HTERT RPE-1 (cell line): ENCODE data around the gene CRIP3.

Source experiments
- in situ Hi-C: fragments of 300-500 bp; cut with MboI; formaldehyde crosslinking; loops from 4 replicates; pipeline ENCODE4 v1.14.3; 2020; ENCODE audit warnings: low sequenced_read_pairs

CRIP3 gene

DNA sequence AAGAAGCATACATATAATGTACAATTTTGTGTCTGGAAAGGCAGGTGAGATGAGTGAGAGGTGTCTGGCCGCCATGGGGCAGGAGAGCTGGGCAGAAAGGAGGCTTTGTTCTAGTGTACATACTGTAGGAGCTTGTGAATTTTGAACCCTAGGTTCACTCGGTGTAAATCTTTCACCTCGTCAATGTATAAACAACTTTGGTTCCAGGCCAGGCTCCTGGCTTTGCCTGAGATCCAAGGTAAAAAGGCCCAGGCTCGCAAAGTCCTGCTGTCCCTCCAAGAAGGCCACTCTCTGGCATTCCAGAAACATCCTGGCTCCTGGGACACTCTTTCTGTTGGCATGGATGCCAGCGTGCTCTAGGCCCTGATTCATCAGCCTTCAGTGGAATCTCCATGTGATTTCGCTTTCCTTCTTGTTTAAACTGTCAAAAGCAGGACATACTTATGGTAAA, 17.7 kb downstream of the CRIP3 start:
- in situ Hi-C loops, result no loop called here

DNA sequence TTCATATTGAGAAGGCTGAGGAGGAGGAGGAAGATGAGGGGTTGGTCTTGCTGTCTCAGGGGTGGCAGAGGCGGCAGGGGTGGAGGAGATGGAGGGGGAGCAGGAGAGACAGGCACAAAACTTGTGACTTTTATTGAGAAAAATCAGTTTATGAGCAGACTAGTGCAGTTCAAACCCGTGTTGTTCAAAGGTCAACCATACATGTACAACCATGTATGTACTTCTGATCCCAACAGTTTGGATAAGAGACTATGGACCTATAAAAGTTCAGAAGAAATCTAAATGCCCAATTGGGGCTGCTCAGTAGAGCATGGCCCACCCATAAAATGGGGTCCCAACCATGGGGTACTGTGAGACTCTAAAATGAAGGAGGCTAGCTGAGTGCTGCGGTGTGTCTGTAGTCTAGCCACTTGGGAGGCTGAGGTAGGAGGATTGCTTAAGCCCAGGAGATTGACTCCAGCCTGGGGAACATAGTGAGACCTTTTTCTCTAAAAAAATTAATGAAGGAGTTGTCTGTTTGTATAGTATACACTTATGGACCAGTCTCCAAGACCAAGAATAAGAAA, 18.2 kb downstream of the CRIP3 start:
- in situ Hi-C loops, result no loop called here

DNA sequence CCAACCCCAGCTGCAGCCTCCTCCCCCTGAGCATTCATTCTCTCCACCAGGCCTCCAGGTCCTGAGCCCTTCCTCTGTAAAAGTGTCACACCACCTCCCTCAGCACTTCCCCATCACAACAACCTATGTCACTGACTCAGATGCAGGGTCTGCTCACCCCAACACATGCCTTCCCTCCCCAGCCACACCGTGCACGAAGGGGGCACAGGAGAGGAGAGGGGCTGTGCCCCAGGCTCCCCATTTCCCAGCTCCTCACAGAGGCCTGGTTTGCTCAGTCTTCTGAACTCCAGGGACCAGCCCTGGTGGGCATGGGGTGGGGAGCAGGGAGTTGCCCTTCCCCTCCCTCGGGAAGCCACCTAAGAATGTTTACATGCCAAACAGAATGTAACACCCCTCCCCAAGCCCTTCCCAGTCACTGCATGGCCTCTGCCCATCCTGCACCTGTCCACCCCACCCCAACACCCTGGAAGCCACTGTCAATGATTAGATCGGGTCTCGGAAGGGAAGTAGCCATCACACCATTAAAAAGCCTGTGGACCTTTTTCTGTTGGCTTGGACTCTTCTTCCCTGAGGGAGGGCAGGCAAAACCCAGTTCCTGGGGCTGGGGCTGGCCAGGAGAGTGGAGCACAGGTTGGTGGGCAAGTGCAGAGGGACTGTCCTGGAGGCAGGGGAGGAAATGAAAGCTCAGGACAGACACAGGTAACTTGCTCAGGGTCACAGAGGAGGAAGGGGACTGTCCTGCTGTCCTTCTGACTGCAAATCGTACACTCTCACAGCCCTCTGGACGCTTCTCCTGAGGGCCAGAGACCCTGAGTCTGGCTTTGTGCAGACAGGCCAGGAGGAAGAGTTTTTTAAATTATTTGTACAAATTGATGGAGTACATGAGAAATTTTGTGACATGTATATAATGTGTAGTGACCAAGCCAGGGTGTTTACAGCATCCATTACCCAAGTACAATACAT, 20.6 kb downstream of the CRIP3 start:
- in situ Hi-C loops, result no loop called here

DNA sequence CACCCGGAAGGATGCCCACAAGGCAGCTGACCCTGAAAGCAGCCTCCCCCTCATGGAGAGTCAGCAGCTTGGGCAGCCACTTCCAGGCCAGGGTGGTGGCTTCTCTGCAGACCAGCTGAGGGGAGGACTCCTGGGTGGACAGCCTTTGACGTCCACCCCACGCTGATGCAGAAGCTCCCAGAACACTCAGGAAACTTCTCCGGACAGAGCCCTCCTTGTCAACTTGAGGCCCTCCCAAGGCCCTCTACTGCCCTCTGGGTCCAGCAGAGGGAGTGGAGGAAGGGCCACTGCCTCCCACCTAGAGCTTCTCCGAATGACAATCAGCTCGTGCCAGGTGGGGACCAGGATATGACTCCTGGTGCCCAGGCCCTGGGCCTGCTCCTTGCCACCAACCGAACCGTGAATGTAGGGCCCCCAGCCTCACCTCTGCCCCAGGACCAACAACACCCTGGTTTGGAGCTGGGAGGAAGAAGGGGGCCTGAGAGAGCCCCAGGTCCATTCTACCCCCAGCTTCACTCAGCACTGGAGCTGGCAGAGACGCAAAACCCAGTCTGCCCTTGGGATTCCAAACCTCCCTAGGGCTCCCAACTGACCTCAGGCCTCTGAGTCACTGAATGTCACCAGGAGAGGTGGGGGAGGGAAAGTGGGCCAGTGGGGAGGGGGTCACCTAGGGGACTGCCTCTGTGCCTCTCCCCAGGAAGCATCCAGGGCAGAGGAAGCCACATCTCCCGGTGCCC, 21.5 kb downstream of the CRIP3 start:
- in situ Hi-C loops, result no loop called here

DNA sequence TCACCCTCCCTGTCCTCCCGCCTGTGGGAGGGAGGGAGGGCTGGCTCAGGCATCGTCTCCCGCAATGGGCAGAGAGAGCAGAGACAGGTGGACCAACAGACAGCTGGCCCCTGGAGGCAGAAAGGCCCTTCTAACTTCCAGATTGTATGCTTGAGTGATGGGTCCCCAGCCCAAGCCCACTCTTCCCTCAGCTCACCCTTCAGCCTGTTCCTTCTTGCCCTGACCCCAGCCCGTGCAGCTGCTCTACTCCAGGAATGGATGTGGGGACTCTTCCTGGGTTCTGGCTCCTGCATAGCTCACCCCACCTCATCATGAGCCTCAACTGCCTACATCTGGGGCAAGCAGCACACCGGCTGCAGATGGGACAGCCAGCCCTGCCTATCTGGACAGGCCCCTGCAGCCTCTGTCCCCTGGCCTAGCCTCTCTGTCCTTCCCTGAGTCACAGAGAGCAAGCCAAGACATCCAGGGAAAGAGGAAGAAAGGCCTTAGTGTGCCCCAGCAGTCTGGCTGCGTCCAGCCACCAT, 22.1 kb downstream of the CRIP3 start:
- in situ Hi-C loops, result no loop called here

DNA sequence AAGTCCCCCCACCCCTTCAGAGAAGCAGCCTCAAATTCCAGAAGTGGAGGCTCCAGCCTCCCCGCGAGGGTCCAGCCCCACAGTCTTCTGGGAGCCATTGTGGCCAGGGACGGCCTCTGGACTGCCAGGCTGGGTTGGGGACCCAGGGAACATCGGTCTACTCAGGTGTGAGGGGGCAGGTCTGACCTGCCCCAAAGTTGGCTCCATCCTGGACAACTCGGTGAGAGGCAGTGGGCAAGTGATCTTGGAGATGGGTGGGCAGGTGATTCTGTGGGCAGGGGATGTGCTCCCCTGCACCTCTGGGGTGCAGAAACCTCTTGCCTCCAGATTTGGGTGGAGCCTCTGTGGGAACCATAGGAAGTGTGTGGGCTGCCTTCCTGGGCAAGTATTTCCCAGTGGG, 22.8 kb downstream of the CRIP3 start:
- in situ Hi-C loops, result no loop called here

DNA sequence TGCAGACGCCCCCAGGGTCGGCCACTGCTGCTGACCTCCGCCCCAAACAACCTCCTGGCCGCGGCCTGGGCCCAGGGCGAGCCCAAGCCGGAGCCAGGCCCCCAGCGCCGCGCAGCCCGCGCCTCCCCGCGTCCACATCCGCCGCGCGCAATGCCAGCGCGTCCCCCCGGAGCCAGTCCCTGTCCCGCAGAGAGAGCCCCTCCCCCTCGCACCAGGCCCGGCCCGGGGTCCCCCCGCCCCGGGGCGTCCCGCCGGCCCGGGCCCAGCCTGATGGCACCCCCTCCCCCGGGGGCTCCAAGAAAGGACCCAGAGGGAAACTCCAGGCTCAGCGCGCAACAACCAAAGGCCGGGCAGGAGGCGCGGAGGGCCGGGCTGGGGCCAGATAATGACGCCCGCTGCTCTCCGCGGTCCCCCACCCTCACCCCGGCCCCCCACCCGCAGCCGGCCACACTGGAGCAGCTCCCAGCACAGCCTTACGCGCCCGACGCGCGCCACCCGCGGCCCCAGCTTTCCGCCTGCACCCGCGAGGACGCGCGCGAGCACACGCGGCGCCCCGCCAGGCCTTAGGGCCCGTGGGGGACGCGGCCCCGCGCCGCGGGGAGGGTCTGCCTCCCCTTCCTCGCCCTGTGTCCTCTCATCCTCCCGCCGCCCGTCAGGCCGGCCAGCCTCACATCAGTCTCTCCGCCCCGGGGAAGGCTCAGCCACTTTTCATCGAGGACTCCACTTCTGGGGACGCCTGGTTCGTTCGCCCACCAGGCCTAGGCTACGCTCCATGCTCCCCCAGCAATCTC, 23.4 kb downstream of the CRIP3 start:
- in situ Hi-C loops, result no loop called here

DNA sequence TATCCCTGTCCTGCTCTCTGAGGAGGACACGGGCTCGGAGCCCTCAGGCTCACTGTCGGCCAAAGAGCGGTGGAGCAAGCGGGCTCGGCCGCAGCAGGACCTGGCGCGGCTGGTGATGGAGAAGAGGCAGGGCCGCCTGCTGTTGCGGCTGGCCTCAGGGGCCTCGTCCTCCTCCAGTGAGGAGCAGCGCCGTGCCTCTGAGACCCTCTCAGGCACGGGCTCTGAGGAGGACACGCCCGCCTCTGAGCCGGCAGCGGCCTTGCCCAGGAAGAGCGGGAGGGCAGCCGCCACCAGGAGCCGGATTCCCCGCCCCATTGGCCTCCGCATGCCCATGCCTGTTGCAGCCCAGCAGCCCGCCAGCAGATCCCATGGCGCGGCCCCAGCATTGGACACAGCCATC, 24.7 kb downstream of the CRIP3 start:
- in situ Hi-C loops, result no loop called here

DNA sequence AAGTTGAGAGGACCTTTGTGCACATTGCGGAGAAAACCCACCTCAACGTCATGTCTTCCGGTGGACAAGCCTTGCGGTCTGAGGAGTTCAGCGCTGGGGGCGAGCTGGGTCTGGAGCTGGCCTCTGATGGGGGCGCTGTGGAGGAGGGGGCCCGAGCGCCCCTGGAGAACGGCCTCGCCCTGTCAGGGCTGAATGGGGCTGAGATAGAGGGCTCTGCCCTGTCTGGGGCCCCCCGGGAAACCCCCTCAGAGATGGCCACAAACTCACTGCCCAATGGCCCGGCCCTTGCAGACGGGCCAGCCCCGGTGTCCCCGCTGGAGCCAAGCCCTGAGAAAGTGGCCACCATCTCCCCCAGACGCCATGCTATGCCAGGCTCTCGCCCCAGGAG, 25.1 kb downstream of the CRIP3 start:
- in situ Hi-C loops, result no loop called here

DNA sequence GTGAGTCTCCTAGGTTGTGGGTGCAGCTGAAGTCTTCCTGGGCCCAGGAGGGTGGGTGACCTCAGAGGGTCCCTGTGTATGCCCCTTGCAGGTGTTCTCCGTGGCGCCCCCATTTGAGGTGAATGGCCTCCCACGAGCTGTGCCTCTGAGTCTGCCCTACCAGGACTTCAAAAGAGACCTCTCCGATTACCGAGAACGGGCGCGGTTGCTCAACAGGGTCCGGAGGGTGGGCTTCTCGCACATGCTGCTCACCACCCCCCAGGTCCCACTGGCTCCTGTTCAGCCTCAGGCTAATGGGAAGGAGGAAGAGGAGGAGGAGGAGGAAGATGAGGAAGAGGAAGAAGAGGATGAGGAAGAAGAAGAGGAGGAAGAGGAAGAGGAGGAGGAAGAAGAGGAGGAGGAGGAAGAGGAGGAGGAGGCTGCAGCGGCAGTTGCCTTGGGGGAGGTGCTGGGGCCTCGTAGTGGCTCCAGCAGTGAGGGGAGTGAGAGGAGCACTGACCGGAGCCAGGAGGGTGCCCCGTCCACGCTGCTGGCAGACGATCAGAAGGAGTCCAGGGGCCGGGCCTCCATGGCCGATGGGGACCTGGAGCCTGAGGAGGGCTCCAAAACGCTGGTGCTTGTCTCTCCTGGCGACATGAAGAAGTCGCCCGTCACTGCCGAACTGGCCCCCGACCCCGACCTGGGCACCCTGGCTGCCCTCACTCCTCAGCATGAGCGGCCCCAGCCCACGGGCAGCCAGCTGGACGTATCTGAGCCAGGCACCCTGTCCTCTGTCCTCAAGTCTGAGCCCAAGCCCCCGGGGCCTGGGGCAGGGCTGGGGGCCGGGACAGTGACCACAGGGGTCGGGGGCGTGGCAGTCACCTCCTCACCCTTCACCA, 25.8 kb downstream of the CRIP3 start:
- in situ Hi-C loops, result no loop called here

DNA sequence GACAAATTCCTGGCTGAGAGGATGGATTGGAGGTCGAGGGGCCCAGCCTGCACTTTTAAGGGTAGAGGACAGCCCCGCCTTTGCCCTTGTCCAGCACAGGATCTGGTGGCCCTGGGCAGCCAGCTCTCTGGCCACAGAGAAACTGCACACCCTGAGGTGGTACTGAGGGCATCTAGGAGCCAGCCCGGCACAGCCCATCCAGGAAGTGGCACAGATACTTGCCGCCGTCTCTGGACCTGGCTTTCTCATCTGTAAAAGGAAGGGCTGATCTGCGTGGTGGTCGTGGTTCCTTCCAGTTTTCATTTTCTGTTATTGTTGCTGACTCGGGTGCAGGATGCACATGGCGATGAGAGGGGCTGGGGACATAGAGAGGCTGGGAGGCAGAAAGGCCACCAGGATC, 26.6 kb downstream of the CRIP3 start:
- in situ Hi-C loops, result no loop called here

DNA sequence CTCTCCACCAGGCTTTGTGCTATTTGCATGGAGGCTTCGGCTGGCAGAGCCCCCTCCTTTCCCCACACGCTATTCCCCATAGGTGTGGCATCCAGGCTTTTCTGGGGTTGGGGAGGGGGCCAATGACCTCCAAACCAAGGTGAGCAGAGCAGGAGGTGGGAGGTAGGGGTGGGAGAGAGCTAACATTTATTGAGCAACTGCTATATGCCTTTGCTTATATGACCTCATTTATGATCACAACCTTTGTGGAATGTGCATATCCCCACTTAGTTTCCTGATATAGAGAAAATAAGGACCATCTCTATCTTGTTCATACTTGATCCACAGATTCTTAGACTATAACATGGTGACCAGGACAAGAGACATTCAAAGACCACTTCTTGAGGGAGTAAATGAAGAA, 28.4 kb downstream of the CRIP3 start:
- in situ Hi-C loops, result no loop called here

DNA sequence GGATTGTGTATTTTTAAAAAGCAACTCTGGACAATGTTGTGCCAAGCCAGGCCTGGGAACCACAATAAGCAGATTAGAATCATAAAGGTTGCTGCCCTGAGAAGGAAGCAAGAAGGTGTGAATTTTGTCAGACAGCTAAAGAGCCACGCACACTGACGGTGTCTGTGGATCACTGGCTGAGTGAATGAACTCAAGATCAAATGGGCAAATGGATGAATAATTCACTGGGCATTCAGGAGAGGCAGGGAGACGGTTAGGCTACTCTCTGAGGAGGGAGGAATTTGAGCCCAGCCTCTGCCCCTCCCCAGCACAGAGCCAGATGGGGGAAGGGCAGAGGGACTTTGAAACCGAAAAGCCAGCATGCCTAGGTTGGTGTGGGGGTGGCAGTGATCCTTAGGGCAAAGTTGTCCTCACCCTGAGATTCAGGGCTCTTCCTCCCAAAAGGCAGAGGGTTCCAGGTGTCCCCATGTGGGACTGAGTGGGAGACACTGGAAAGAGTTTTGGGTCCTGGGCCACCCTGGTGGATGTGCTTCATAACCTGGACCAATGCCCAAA, 30.0 kb downstream of the CRIP3 start:
- in situ Hi-C loops, result no loop called here

DNA sequence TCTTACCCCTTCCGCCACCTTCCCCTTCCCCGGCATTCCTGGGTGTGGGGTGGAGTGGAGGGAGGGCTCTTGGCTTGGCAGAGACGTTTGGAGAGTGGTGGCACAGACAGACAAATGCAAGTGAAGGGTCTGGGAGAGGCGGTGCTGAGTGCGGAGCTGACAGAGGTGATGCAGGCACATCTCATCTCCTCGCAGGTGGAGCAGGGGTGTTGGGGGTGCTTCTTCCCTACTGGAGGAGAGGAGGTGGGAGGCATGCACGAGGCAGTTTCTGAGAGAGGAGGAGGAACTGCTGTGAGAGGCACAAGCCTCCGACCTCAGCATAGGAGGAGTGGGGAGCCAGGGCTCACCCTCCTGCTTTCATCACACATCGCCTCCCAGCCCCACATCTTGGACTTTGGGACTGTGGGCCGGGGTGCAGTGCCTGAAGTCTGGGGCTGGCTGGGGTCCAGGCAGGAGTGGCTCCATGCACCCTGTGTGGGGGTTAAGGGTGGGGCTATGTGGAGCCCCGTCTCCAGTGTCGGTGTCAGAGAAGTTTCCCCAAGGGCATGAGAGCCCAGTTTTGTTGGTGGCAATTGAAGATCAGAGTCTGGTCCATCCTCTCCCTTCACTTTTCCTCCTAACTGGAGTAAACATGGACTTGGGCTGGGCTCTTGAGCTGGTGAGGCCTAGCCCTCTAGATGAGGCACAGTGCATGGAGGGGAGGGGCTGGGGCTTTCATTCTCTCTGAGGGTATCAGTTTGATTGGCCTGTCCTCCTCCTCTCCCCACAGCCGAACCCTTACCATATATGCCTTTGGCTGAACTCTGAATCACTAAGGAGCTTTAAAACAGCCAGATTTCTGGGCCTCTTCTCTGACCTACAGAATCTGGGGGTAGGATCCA, 30.7 kb downstream of the CRIP3 start:
- in situ Hi-C loops, result no loop called here

DNA sequence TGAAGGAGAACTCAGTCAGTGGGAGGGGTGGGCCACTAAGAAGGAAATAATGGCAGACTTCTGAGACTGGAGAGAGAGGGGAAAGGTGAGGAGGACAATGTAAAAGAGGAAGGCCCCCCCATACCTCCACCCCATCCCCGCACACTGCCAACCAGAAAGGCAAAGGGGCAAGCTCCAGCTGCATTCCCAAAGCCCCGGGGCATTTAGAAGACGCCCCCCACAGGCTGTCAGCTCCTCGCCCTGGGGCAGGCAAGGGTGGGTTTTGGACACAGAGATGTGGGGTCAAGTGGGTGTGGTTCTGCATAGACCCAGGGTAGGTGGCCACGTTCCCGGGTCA, 31.4 kb downstream of the CRIP3 start:
- in situ Hi-C loops, result no loop called here

DNA sequence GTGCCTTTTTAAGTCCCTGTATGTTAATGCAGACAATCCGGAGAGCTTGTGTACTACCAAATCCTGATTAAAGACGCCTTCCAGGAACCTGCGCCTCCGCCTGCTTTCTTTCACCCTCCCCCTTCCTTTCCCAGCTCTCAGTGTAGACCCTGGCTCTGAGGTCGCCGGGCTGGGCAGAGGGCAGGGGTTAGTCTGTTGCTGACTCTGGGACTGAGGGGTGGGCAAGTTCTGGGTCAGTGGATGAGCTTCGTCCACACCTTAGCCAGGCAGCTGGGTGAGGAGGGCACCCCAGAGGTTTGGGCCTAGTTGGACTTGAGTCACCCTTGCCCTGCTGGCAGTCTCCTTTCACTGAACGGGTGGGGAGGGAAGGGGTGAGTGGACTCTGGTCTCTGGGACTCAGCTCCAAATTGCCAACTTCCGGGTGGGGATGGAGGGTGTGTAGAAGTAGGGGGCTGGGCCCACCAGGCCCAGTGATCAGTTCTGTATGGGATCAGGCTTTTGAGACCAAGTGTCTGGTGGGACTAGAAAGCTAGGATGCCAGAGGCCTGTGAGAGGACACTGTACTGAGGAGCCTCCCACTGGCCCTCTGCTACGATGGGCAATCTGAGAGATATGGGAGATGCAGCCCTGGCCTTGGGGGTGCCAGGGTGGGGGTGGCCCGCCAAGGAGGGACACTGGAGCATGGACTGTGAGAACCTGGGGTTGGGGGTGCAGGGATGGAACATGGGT, 31.9 kb downstream of the CRIP3 start:
- in situ Hi-C loops, result no loop called here

DNA sequence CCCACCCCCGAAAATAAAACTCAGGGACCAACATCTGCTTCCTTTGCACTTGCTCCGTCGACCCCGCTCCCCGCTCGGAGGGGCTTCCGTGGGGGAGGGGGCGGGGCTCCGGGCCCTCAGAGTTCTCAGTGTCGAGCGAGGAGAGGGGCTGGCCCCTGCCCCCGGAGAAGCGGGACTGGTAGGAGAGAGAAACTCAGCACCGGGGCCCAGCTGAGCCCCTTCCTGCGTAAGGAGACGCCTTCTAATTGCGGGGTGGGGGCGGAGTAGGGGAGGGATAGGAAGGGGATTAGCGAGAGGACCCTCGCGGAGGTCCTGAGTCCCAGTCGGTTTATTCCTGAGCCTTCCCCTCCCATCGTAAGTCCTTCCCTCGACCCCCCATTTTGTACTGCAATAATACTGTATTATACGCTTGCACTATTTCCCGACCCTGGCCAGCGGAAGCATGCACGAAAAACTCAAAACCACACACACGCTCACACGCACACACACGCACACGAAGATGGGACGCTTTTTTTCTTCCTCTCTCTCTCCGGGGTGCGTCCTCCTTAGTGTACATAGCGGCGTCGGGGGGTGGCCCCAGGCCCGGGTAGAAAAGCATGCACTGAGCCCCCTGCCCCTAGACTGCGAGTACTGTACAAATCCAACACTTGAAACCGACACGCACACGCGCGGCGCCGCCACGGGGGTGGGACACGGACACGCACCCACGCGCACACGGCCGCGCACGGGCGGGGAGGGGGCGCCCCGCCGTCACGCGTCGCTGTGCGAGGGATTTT, 32.6 kb downstream of the CRIP3 start:
- in situ Hi-C loops, result no loop called here
